Mesendoderm (in vitro differentiated cells): Measurements from ENCODE around the gene CDRT15.
A peak's percentile ranks its signal among the peaks of the same experiment; 100 is the strongest.
"Not testable (repeated sequence)": the region's sequence is repeated elsewhere in the genome, so short reads cannot be mapped to it uniquely, and the experiment has no call there.

Experiments used
- DNase-seq: peaks from one replicate; pipeline ENCODE4 v3.0.0; 2013
- H2AK5ac ChIP-seq: 2 replicates; pipeline ENCODE4 v1.6.1; 2013; ENCODE audit warnings: low read length, inconsistent platforms
- H2BK120ac ChIP-seq: 2 replicates; pipeline ENCODE4 v1.6.1; 2013; ENCODE audit warnings: low read depth, mild to moderate bottlenecking, low read length, moderate library complexity, mixed read lengths
- H2BK15ac ChIP-seq: replicated peaks from 2 replicates; pipeline ENCODE4 v1.6.1; 2013; ENCODE audit warnings: low read depth, mild to moderate bottlenecking, moderate library complexity
- H2BK5ac ChIP-seq: 2 replicates; pipeline ENCODE4 v1.6.1; 2013; ENCODE audit warnings: low read length, inconsistent platforms
- H3K18ac ChIP-seq: 2 replicates; pipeline ENCODE4 v1.6.1; 2013; ENCODE audit warnings: mild to moderate bottlenecking, low read length, mixed read lengths
- H3K23ac ChIP-seq: one replicate; pipeline ENCODE4 v1.6.1; 2013; ENCODE audit warnings: low read length
- H3K27ac ChIP-seq: 2 replicates; pipeline ENCODE4 v1.5.1; 2013; ENCODE audit warnings: low read depth, mild to moderate bottlenecking, inconsistent platforms, low read length, moderate library complexity
- H3K27me3 ChIP-seq: 2 replicates; pipeline ENCODE4 v1.6.1; 2013; ENCODE audit warnings: low read length, control low read depth, mild to moderate bottlenecking, inconsistent platforms; ENCODE audit not compliant: insufficient read depth, poor library complexity
- H3K36me3 ChIP-seq: 2 replicates; pipeline ENCODE4 v1.6.1; 2013; ENCODE audit warnings: low read length, inconsistent platforms; ENCODE audit not compliant: control insufficient read depth, insufficient read depth
- H3K4ac ChIP-seq: one replicate; pipeline ENCODE4 v1.6.1; 2013; ENCODE audit warnings: low read depth, mild to moderate bottlenecking, low read length, moderate library complexity
- H3K4me1 ChIP-seq: 2 replicates; pipeline ENCODE4 v1.6.1; 2013; ENCODE audit warnings: low read depth, low read length, inconsistent platforms; ENCODE audit not compliant: control insufficient read depth
- H3K4me2 ChIP-seq: 2 replicates; pipeline ENCODE4 v1.6.1; 2013; ENCODE audit warnings: low read length
- H3K4me3 ChIP-seq: 2 replicates; pipeline ENCODE4 v1.5.1; 2013; ENCODE audit warnings: mild to moderate bottlenecking, low read length
- H3K56ac ChIP-seq: one replicate; pipeline ENCODE4 v1.6.1; 2013; ENCODE audit warnings: low read length
- H3K79me1 ChIP-seq: 2 replicates; pipeline ENCODE4 v1.6.1; 2013; ENCODE audit warnings: low read length, inconsistent platforms
- H3K79me2 ChIP-seq: 2 replicates; pipeline ENCODE4 v1.6.1; 2013; ENCODE audit warnings: mild to moderate bottlenecking, low read length; ENCODE audit not compliant: control insufficient read depth, insufficient read depth
- H3K9ac ChIP-seq: 2 replicates; pipeline ENCODE4 v1.6.1; 2013; ENCODE audit warnings: low read length, inconsistent platforms
- H4K5ac ChIP-seq: one replicate; pipeline ENCODE4 v1.6.1; 2013; ENCODE audit warnings: low read length
- H4K8ac ChIP-seq: one replicate; pipeline ENCODE4 v1.6.1; 2013; ENCODE audit warnings: low read depth, mild to moderate bottlenecking, control low read depth, low read length, moderate library complexity
- WGBS: extraction: QIAGEN DNeasy Blood & Tissue Kit; methylation state at CpG from one replicate; pipeline ENCODE4 v1.1.7; 2013; ENCODE audit warnings: low lambda C conversion rate, missing lambda C conversion rate; ENCODE audit not compliant: insufficient coverage; ENCODE audit errors: extremely low coverage; 5-methylcytosine and 5-hydroxymethylcytosine counted together

CDRT15 gene

DNA sequence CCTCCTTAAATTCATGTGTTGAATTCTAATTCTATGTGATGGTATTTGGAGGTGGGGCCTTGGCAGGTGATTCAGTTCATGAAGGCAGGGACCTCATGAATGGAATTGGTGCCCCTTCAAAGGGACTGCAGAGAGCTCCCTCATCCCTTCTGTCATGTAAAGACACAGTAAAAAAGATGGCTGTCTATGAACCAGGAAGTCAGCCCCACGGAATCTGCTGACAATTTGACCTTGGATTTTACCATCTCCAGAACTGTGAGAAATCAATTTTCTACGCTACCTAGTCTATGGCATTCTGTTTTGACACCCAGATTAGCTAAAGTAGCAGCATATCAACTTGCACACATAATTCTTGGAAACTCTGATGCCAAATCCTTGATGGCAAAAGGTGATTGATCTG is 1.6 kb downstream of the CDRT15 start:
- not testable (repeated sequence) for H3K27ac ChIP-seq, H3K4me2 ChIP-seq, H3K4ac ChIP-seq, H3K4me3 ChIP-seq, H3K27me3 ChIP-seq, H3K9ac ChIP-seq, H2AK5ac ChIP-seq, H3K79me2 ChIP-seq, H3K56ac ChIP-seq, H4K8ac ChIP-seq, H2BK15ac ChIP-seq, H3K36me3 ChIP-seq, H3K18ac ChIP-seq, DNase-seq, H3K4me1 ChIP-seq, H4K5ac ChIP-seq, H2BK120ac ChIP-seq, H3K23ac ChIP-seq, H2BK5ac ChIP-seq, H3K79me1 ChIP-seq
- WGBS, result no CpG with 5 or more reads among the region's 2 CpGs

DNA sequence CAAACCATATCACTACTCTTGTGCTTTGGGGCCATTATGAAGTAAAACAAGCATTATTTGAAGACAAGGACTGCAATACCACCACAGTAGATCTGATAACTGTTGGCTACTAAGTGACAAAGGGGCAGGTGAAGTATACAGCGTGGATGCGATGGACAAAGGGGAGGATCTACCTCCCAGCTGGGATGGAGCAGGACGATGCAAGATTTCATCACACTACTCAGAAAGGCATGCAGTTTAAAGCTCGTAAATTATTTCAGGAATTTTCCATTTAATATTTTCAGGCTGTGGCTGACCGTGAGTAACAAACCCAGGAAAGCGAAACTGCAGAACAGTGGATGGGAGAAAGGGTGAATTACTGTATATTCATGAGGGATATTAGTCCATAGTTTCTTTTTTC is 5.5 kb downstream of the CDRT15 start:
- not testable (repeated sequence) for H2AK5ac ChIP-seq, H4K5ac ChIP-seq, H3K4ac ChIP-seq, H3K23ac ChIP-seq, H3K4me3 ChIP-seq, H3K18ac ChIP-seq, H3K27ac ChIP-seq, H3K79me1 ChIP-seq, H3K36me3 ChIP-seq, H3K9ac ChIP-seq, H4K8ac ChIP-seq, H3K79me2 ChIP-seq, H2BK15ac ChIP-seq, H3K4me1 ChIP-seq, H2BK120ac ChIP-seq, H3K4me2 ChIP-seq, H2BK5ac ChIP-seq, H3K56ac ChIP-seq, H3K27me3 ChIP-seq
- peak; percentile 18 for DNase-seq
- no CpG with 5 or more reads among the region's 6 CpGs for WGBS

- no CpG with 5 or more reads among the region's 4 CpGs for WGBS
- Histone ChIP-seq H2BK15ac (no peak overlapping the region), H3K4me1 (no peaks in the 10 kb centered on the region)
Measured at GRCh38 chr17:14228903-14229302, 7.8 kb downstream of the CDRT15 start.

DNA sequence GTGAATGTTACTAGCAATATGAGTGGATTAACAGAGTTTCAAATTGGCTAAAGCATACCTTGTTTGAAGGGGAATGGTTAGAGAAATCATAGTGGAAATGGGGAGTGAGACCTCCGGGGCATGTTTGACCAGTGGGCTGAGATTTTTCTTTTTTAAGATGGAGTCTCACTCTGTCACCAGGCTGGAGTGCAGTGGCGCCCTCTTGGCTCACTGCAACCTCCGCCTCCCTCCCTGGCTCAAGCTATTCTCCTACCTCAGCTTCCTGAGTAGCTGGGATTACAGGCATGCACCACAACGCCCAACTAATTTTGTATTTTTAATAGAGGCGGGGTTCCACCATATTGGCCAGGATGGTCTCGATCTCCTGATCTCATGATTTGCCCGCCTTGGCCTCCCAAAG is 9.6 kb downstream of the CDRT15 start:
- no peak for DNase-seq
- Histone ChIP-seq H3K79me2 (no peaks in the 10 kb centered on the region), H3K23ac (no peak overlapping the region), H3K36me3 (no peaks in the 10 kb centered on the region), H4K5ac (no peak overlapping the region), H2BK5ac (no peak overlapping the region), H3K9ac (no peak overlapping the region), H3K27ac (no peak overlapping the region), H3K18ac (no peak overlapping the region), H2AK5ac (no peak overlapping the region), H3K79me1 (no peaks in the 10 kb centered on the region), H3K4me3 (no peak overlapping the region), H3K56ac (no peak overlapping the region), H3K27me3 (no peaks in the 10 kb centered on the region), H3K4me1 (no peaks in the 10 kb centered on the region), H4K8ac (no peak overlapping the region), H3K4ac (no peak overlapping the region), H3K4me2 (no peak overlapping the region), H2BK15ac (no peak overlapping the region), H2BK120ac (no peak overlapping the region)
- WGBS, result no CpG with 5 or more reads among the region's 7 CpGs

More at GRCh38 chr17:14228903-14229302, 7.8 kb downstream of the CDRT15 start:
- H2BK5ac ChIP-seq, result no peak overlapping the region
- no peak overlapping the region for H2AK5ac ChIP-seq
- no peak overlapping the region for H3K27ac ChIP-seq
- H3K4me2 ChIP-seq, result no peak overlapping the region
- no peak overlapping the region for H3K18ac ChIP-seq
- H3K79me2 ChIP-seq, result no peaks in the 10 kb centered on the region
- no peaks in the 10 kb centered on the region for H3K36me3 ChIP-seq
- no peaks in the 10 kb centered on the region for H3K27me3 ChIP-seq
- H4K8ac ChIP-seq, result no peak overlapping the region
- no peak overlapping the region for H2BK120ac ChIP-seq
- H4K5ac ChIP-seq, result no peak overlapping the region
- no peaks in the 10 kb centered on the region for H3K79me1 ChIP-seq
- no peak overlapping the region for H3K56ac ChIP-seq
- H3K9ac ChIP-seq, result no peak overlapping the region
- H3K23ac ChIP-seq, result no peak overlapping the region
- no peak overlapping the region for H3K4ac ChIP-seq
- no peak for DNase-seq
- no peak overlapping the region for H3K4me3 ChIP-seq

DNA sequence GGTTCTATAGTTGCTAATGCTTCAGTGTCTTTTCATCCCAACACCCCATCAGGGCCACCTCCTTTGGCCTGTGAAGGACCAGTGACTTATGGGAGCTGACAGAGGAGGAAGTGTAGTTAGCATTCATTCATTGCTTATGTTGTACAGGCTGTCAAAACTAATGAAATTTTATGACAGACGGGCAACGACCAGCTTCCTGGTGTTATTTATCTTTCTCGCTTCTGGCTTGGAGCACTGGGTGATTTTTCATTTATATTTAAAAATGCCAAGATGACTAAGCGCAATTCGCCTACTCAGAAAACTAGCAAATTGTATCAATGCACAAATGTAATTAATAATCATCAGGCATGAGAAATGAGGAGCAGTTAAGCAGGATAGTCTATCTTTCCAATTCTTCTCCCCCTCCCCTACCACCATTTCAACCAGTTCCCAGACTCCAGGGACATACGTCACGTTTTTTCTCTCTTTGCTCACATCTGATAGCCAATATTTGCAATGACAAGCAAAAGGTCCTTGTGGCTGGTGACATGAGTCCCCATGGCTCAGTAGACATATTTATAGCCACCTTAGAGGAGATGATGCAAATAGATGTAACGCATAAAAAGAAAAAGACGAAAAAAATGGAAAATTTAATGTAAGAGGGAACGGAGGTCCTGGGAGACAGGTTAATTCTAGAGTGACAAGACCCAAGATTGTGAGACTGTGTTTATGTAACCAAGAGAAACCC is 11.2 kb downstream of the CDRT15 start:
- Histone ChIP-seq H3K23ac (no peak overlapping the region), H3K4me1 (no peaks in the 10 kb centered on the region), H3K4me3 (no peak overlapping the region), H4K5ac (no peak overlapping the region), H3K79me2 (no peaks in the 10 kb centered on the region), H2AK5ac (no peak overlapping the region), H2BK15ac (no peak overlapping the region), H3K4ac (no peak overlapping the region), H3K9ac (no peak overlapping the region), H3K79me1 (no peaks in the 10 kb centered on the region), H2BK120ac (no peak overlapping the region), H2BK5ac (no peak overlapping the region), H3K27ac (no peak overlapping the region), H3K36me3 (no peaks in the 10 kb centered on the region), H3K27me3 (no peaks in the 10 kb centered on the region), H3K4me2 (no peak overlapping the region), H3K56ac (no peak overlapping the region), H3K18ac (no peak overlapping the region), H4K8ac (no peak overlapping the region)
- WGBS, result 100% methylated on average over 3 of the region's 10 CpGs
- DNase-seq, result no peak

- Histone ChIP-seq H3K79me2 (no peaks in the 10 kb centered on the region), H3K23ac (no peak overlapping the region), H3K4ac (no peak overlapping the region), H3K56ac (no peak overlapping the region), H3K27ac (no peak overlapping the region), H3K36me3 (no peaks in the 10 kb centered on the region), H3K18ac (no peak overlapping the region), H3K9ac (no peak overlapping the region), H4K8ac (no peak overlapping the region), H3K4me3 (no peak overlapping the region), H3K4me1 (no peaks in the 10 kb centered on the region), H2AK5ac (no peak overlapping the region), H2BK15ac (no peak overlapping the region), H3K79me1 (no peaks in the 10 kb centered on the region), H2BK120ac (no peak overlapping the region), H3K4me2 (no peak overlapping the region), H3K27me3 (no peaks in the 10 kb centered on the region), H4K5ac (no peak overlapping the region), H2BK5ac (no peak overlapping the region)
- no CpG with 5 or more reads among the region's 4 CpGs for WGBS
- no peak for DNase-seq
Measured at GRCh38 chr17:14222611-14223010, 14.1 kb downstream of the CDRT15 start.
